GM21529 (cell line): ENCODE measurements around the gene ARIH1.
"Not testable (repeated sequence)": the region's sequence is repeated elsewhere in the genome, so short reads cannot be mapped to it uniquely, and the experiment has no call there.

Experiments
- ATAC-seq: cut with Tn5 transposase; IDR thresholded peaks from one replicate; pipeline ENCODE4 v1.9.1; 2021; ENCODE audit not compliant: unreplicated experiment

ARIH1 gene

GRCh38 chr15:72593838-72594237 is 119.7 kb downstream of the ARIH1 start:
- no peak for ATAC-seq

GRCh38 chr15:72599855-72600464 is 125.8 kb downstream of the ARIH1 start:
- no peak for ATAC-seq

- no peak for ATAC-seq
Observed at GRCh38 chr15:72604794-72605193, 130.7 kb downstream of the ARIH1 start.

GRCh38 chr15:72608084-72608483 is 134.0 kb downstream of the ARIH1 start:
- not testable (repeated sequence) for ATAC-seq

GRCh38 chr15:72609862-72610261 is 135.7 kb downstream of the ARIH1 start:
- ATAC-seq = no peak

GRCh38 chr15:72612324-72612723 is 138.2 kb downstream of the ARIH1 start:
- not testable (repeated sequence) for ATAC-seq

- ATAC-seq = no peak
Observed at GRCh38 chr15:72614810-72615532, 140.8 kb downstream of the ARIH1 start.

GRCh38 chr15:72615533-72616233 is 141.6 kb downstream of the ARIH1 start:
- not testable (repeated sequence) for ATAC-seq

GRCh38 chr15:72616491-72617210 is 142.5 kb downstream of the ARIH1 start:
- ATAC-seq = no peak

GRCh38 chr15:72623854-72624253 is 149.7 kb downstream of the ARIH1 start:
- not testable (repeated sequence) for ATAC-seq

- ATAC-seq = not testable (repeated sequence)
Observed at GRCh38 chr15:72626153-72626552, 152.0 kb downstream of the ARIH1 start.

- ATAC-seq = not testable (repeated sequence)
Observed at GRCh38 chr15:72628249-72629067, 154.3 kb downstream of the ARIH1 start.

GRCh38 chr15:72629068-72629570 is 155.0 kb downstream of the ARIH1 start:
- not testable (repeated sequence) for ATAC-seq

- ATAC-seq = peak; percentile 55
Observed at GRCh38 chr15:72636519-72637282, 162.6 kb downstream of the ARIH1 start.

GRCh38 chr15:72639759-72640483 is 165.8 kb downstream of the ARIH1 start:
- not testable (repeated sequence) for ATAC-seq

- not testable (repeated sequence) for ATAC-seq
Observed at GRCh38 chr15:72642271-72642670, 168.1 kb downstream of the ARIH1 start.

GRCh38 chr15:72648631-72649253 is 174.6 kb downstream of the ARIH1 start:
- not testable (repeated sequence) for ATAC-seq
